ENCODE data around the gene ALDH9A1. TPM values are rescaled to one million over a fixed set of nuclear protein-coding genes. Genes with fewer than 3 reads are reported as not detected.
"Not testable (repeated sequence)": the region's sequence is repeated elsewhere in the genome, so short reads cannot be mapped to it uniquely, and the experiment has no call there.

Gene ALDH9A1
- total RNA-seq, 1 donor from 2014 or later, result 77.3 TPM

- DNase-seq (ENCODE audit: low spot score), result peak; percentile 85
These were observed 52.6 kb downstream of the ALDH9A1 start for GRCh38 chr1:165645654-165646366.

DNA sequence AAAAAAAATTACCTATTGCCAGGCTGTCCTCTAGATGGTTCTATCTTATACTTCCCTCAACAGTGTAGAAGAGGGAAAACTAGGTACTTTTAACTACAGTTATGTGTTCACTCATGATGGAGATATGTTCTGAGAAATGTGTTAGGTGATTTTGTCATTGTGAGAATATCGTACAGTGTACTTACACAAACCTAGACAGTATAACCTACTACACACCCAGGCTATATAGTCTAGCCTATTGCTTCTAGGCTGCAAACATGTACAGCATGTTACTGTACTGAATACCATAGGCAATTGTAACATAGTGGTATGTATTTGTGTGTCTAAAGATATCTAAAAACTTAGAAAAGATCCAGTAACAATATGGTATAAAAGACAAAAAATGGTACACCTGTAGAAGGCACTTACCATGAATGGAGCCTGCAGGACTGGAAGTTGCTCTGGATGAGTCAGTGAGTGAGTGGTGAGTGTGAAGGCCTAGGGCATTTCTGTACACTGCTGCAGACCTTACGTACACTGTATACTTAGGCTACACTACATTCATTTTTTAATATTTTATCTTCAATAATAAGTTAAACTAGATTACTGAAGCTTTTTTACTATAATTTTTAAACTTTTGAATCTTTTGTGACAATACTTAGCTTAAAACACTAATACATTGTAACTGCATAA is 54.2 kb downstream of the ALDH9A1 start:
- DNase-seq (ENCODE audit: low spot score), result no peak

DNA sequence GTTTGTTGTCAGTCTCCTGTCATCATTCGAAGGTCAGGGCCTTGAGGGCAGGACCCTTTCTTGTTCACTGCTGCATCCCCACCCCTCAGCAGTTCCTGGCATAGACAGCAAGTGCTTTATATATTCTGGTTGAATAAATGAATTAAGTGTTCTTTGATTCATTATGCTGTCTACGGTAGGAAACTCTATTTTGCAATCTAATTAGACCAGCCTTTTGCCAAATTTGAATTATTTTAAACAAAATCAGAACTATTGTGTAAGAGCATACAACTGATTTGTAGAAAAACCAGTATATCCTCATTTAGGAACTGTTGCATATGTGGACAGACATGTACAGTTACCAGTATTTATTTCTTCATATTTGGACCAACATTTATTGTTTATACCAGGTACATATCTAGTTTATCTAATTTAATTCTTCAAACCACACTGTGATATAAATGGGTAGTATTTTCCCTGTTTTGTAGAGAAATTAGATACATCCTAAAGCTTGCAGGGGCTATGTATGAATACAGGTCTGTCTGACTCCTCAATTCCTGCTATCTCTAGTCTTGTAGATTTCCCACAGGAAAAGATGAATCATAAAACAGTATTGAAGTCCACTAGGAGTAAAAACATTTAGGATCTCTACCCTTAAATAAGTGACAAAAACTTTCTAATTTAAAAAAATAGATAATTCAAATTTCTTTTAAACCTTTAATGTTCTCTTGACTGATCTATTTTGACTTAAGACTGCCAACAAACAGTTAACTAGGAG is 57.0 kb downstream of the ALDH9A1 start:
- no peak for DNase-seq (ENCODE audit: low spot score)

GRCh38 chr1:165639821-165640623 is 58.3 kb downstream of the ALDH9A1 start:
- DNase-seq (ENCODE audit: low spot score), result no peak

GRCh38 chr1:165638211-165638610 is 60.2 kb downstream of the ALDH9A1 start:
- not testable (repeated sequence) for DNase-seq (ENCODE audit: low spot score)

DNA sequence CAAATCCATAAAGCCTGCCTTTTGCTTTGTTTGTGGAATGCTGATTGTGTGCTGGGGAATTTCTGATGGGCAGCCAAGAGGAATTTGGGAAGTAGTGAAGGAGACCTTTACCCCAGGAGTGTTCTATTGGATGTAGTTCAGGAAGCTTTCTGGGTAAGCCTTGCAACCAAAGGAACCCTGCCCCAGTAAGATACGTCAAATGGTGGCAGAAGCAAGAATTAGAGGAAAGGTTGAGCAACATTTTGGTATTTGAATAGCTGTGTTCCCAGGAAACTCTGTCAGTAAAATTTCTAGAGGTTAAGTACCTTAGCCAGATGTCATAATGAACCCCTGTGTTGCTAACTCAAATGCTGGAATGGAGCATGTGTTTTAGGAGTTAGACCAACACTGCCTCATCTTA is 60.9 kb downstream of the ALDH9A1 start:
- no peak for DNase-seq (ENCODE audit: low spot score)

- DNase-seq (ENCODE audit: low spot score), result no peak
These were observed 62.5 kb downstream of the ALDH9A1 start for GRCh38 chr1:165635823-165636222.

DNA sequence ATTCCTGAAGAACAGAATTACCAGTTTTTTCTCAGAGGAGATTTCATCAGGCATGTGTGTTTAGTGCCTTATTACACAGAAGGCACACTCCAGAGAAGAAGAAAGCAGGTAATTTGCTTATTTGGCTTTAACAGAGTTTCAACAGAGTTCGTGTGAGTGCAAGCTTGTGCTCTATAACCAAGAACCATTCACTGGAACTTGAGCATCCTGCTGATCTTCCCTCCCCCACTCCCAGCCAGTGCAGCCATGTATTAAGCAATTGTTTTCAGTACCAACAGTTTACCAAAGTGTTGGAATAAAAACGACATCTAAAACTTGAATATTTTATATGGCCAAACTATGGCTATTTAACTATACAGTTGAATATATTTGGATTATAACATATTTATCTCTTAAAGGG is 63.0 kb downstream of the ALDH9A1 start:
- no peak for DNase-seq (ENCODE audit: low spot score)

- DNase-seq (ENCODE audit: low spot score), result no peak
These were observed 64.0 kb downstream of the ALDH9A1 start for GRCh38 chr1:165634154-165634921.

GRCh38 chr1:165633614-165634013 is 64.7 kb downstream of the ALDH9A1 start:
- DNase-seq (ENCODE audit: low spot score), result no peak

DNA sequence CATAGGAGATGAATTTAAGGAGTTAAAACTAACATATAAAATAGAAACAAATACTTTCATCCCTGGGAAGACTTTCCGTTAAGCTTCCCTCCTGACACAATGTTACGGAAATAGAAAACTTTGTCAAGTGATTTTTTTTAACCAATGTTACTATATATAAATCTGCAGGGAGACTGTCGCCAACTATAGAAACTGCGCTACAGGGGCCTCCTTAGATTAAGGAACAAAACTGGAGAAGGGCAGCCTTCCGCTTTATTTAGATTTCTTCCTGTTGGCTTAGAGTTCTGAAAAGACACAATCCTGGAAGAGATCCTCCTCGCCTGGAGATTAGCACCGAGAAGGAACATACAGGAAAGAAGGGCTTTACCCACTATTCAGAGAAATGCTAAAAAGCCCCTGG is 65.9 kb downstream of the ALDH9A1 start:
- no peak for DNase-seq (ENCODE audit: low spot score)

DNA sequence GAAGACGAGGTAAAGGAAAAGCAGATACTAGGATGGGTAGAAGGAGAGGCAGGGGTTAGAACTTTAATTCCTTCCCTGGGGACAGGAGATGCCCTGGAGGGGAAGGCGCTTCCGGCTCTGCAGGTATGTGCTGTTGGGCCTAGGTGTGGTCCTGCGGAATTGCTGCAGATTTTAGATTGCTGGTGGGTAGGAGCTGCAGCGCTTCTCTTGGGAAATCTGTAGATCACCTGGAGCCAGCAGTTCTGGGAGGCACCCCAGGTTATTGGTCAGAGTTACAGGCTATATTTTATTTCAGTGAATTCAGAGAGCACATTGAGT is 66.3 kb downstream of the ALDH9A1 start:
- DNase-seq (ENCODE audit: low spot score), result no peak

DNA sequence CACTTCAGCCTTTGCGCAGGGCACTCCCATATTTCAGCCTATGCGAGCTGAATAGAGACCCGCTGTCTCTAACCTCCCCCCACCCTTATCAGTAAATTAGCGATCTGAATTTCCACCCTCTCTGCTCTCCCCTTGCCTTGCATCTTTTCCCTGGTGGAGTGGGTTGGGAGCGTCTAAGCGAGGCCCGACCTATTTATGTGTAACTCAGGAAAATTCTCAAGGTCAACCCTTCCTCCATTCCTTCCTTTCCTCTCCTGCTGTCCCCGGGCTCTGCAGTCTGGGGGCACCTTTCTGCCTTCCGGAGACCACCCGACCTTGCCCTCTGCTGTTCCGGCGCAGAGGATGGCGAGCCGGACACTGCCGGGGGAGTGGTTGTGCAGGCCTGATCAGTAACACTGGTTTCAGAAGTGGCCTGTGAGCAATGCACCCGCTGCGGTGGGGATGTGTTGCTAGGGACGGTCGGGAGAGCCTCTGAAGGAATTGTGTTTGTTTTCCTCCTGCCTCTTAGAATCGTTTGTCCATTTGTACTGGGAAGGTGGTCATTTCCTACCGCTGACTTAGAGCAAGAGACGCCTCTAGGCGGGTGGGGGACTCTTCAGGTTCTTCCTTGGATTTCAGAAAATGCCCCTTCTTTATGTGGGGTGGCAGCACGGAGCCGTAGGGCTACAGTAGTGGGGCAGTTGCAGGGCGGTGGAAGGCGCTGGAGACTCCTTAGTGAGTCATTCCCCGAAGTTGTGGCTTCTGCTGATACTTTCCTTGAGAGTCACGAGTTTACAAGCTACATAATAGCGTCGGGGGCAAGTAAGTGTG is 66.8 kb downstream of the ALDH9A1 start:
- DNase-seq (ENCODE audit: low spot score), result peak; percentile 48

DNA sequence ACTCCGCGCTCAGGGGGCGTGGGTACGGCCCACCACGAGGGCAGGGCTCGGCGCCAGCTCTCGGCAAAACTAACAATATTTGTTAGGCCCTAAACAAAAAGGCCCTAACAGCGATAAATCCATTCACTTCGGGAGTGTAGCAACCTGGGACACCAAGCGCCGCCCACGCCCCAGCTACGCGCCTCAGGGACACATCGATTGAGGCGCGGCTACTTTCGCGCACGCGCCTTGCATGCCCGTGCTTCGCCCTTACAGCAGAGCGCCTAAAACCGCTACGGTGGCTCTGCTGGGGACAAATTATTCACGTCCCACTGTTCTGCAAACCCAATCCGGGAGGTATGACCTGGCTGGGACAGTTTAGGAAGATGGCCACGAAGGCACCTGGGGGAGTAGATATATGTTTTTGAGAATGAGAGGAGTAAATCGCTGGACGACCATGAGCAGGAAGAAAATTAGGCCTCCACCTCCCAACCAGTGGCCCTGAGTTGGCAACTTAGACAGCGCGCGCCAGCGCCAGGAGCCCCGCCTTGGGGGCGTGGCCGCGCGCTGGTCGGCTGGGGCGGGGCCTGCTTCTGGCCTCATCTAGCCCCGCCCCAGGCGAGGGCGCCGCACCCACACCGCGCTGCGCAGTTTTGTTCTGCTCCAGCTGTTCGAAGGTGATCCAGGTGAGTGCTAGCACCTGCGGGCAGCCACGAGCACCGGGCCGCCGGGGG is 67.6 kb downstream of the ALDH9A1 start, which contains the start of gene MGST3:
TSS of gene MGST3 (plus strand) at position 606 of the 713 bp plus-strand sequence. CDS start 18,614 bp downstream, outside the sequence.
- peak; percentile 97 for DNase-seq (ENCODE audit: low spot score)

GRCh38 chr1:165629848-165630628 is 68.3 kb downstream of the ALDH9A1 start:
- DNase-seq (ENCODE audit: low spot score), result no peak

DNA sequence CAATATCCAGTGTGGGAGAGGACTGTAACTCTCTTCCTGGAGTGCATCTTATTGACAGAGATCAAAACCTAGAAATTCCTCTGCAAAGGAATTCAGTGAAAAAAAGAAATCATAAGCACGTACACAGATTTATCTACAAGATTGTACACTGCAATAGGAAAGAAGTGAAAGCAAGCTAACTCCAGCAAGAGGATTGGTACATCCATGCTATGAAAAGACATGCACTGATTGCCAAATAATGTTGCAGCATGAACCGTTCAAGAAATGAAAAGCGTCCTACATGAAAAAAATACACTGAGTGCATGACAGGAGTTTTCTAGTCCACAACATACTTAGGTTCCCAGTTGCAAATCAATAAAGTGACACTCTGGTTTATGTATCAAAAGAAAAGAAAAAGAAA is 69.2 kb downstream of the ALDH9A1 start:
- no peak for DNase-seq (ENCODE audit: low spot score)

DNA sequence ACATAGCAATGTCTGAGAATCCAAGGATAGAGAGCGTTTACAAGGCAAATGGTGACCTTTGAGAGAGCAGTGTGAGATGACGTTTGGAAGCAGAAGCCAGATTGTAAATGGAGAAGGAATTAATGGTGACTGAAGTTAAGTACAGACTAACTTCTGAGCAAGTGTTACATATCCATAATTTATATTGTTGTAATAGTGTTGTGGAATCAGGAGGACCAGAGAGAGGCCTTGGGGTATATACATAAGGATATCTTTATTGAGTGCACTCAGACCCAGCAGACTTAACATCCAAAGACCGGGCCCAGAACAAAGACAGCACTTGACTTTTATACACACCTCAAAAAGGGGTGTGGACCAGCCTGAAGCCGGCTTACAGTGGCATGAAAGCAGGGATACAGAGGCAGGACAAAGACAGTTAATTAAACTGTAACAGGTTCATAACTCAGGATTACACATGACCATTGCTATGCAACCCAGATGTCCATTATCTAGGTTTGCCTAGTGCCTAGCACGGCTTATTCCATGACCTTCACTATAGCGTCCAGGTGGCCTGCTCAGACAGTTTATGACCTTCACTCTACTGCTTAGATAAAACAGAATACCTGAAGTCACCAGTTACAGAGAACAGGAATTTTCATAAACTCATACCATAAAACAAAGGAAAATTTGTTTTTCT is 70.1 kb downstream of the ALDH9A1 start:
- no peak for DNase-seq (ENCODE audit: low spot score)

- no peak for DNase-seq (ENCODE audit: low spot score)
These were observed 73.9 kb downstream of the ALDH9A1 start for GRCh38 chr1:165624441-165624840.
